PC-3 (cell line): ENCODE measurements around the gene DDX21. TPM values are rescaled to one million over a fixed set of nuclear protein-coding genes. Genes with fewer than 3 reads are reported as not detected.
A peak's percentile ranks its signal among the peaks of the same experiment; 100 is the strongest.

Experiments used
- ATAC-seq: fragments of 200-7000 bp; cut with Tn5 transposase; 2 replicates; pipeline ENCODE4 v1.9.1; 2020; ENCODE audit warnings: mild to moderate bottlenecking, moderate library complexity
- BruUV-seq: library from RNA; stranded (reverse); fragments of 400-500 nt; replicated peaks from 2 replicates; lab custom pipeline; 2021; lab: Mats Ljungman, UMichigan
- CTCF ChIA-PET: fragments of 300-600 bp; sonication (Branson Sonifier 250); formaldehyde crosslinking; loops from one replicate; lab custom pipeline; 2022; ENCODE audit warnings: antibody characterized with exemption; lab: Charles Lee
- POLR2A ChIA-PET: fragments of 300-600 bp; sonication (Branson Sonifier 250); formaldehyde crosslinking; loops from one replicate; lab custom pipeline; 2022; ENCODE audit warnings: antibody characterized with exemption; ENCODE audit not compliant: unreplicated experiment; lab: Charles Lee
- DNase-seq: peaks from one replicate; pipeline ENCODE4 v3.0.0-alpha.2; 2015
- H2AFZ ChIP-seq: fragments of 300-600 bp; sonication (generic); 2 replicates; pipeline ENCODE4 v1.6.0; 2016; ENCODE audit warnings: antibody characterized with exemption, low read length
- H3F3A ChIP-seq: fragments of 300-600 bp; sonication (generic); one replicate; pipeline ENCODE4 v1.6.0; 2017; ENCODE audit warnings: antibody characterized with exemption, low read length, control low read depth, mild to moderate bottlenecking; ENCODE audit not compliant: unreplicated experiment
- H3K27ac ChIP-seq: fragments of 300-600 bp; sonication (generic); 2 replicates; pipeline ENCODE4 v1.5.1; 2016; ENCODE audit warnings: mild to moderate bottlenecking, low read length
- H3K27me3 ChIP-seq: fragments of 300-600 bp; sonication (generic); 2 replicates; pipeline ENCODE4 v1.6.1; 2016; ENCODE audit warnings: low read length, mixed read lengths
- H3K36me3 ChIP-seq: fragments of 300-600 bp; sonication (generic); 2 replicates; pipeline ENCODE4 v1.6.1; 2016; ENCODE audit warnings: low read depth, mixed run types, low read length, mixed read lengths
- H3K4me1 ChIP-seq: fragments of 300-600 bp; sonication (generic); 2 replicates; pipeline ENCODE4 v1.5.1; 2016; ENCODE audit warnings: low read length; ENCODE audit not compliant: insufficient read depth
- H3K4me2 ChIP-seq: fragments of 300-600 bp; sonication (generic); 2 replicates; pipeline ENCODE4 v1.6.0; 2016; ENCODE audit warnings: low read length
- H3K4me3 ChIP-seq: fragments of 300-600 bp; sonication (generic); 2 replicates; pipeline ENCODE4 v1.5.1; 2016; ENCODE audit warnings: mild to moderate bottlenecking, low read length, mixed read lengths
- H3K79me2 ChIP-seq: fragments of 300-600 bp; sonication (generic); 2 replicates; pipeline ENCODE4 v1.6.1; 2017; ENCODE audit warnings: low read length, mixed read lengths
- H3K9ac ChIP-seq: fragments of 300-600 bp; sonication (generic); 2 replicates; pipeline ENCODE4 v1.6.0; 2016; ENCODE audit warnings: mild to moderate bottlenecking, low read length
- H3K9me2 ChIP-seq: fragments of 300-600 bp; sonication (generic); replicated peaks from 2 replicates; pipeline ENCODE4 v1.6.1; 2016; ENCODE audit warnings: mixed run types, low read length, mixed read lengths
- H3K9me3 ChIP-seq: fragments of 300-600 bp; sonication (generic); 2 replicates; pipeline ENCODE4 v1.6.1; 2016; ENCODE audit warnings: low read length, mixed read lengths
- H4K20me1 ChIP-seq: fragments of 300-600 bp; sonication (generic); 2 replicates; pipeline ENCODE4 v1.6.1; 2016; ENCODE audit warnings: low read length, mixed read lengths
- CTCF ChIP-seq: fragments of 300-600 bp; sonication (generic); conservative IDR thresholded peaks from 2 replicates; pipeline ENCODE4 v1.5.1; 2017; ENCODE audit warnings: antibody characterized with exemption, low read depth, mild to moderate bottlenecking, low read length
- EZH2 ChIP-seq: fragments of 300-600 bp; sonication (generic); IDR thresholded peaks from one replicate; pipeline ENCODE4 v1.6.1; 2017; ENCODE audit warnings: antibody characterized with exemption, mild to moderate bottlenecking, low read length; ENCODE audit not compliant: unreplicated experiment
- EZH2phosphoT487 ChIP-seq: fragments of 300-600 bp; sonication (generic); IDR thresholded peaks from 2 replicates; pipeline ENCODE4 v1.6.1; 2018; ENCODE audit warnings: mild to moderate bottlenecking, antibody characterized with exemption, low read length, borderline replicate concordance
- intact Hi-C: fragments of 100-400 bp; cut with micrococcal nuclease; formaldehyde crosslinking; loops from 2 replicates; pipeline ENCODE4 v1.9.0; 2023
- total RNA-seq: library from RNA; depleted of rRNA; stranded (reverse); fragments of >200 nt; gene quantifications from 2 replicates; pipeline ENCODE4 v1.2.3, GENCODE V29; 2014

The DDX21 gene
- total RNA-seq, 1 experiment from 2014 or later = 169 TPM

DNA sequence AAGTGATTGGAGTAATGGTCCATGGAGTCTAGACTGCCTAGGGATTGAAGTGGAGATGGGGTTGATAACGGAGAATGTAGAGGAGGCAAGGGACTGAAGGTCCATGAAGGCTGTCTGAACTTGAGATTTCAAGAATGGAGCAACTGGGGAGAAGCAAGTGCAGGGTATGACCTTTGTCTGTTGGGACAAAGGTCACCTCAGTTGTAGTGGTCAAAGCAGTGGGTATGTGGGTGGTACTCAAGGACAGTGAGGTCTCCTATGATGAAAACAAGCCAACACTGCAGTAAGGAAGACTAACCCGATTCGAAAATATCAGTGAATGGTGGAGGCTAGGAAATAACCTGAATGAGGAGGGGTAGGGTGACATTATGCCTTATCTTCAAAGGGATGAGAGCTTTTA is 5.4 kb upstream of the DDX21 start:
- H3K79me2 ChIP-seq = peaks cover 10% of the 10 kb centered on the region
- no peaks in the 10 kb centered on the region for H3K9me3 ChIP-seq
- peaks cover 22% of the 10 kb centered on the region; the same call in 1 of the 2 replicates for H3K36me3 ChIP-seq
- no peak for DNase-seq
- BruUV-seq = TSS peak; percentile 16
- H3K4me2 ChIP-seq = no peak overlapping the region
- no peak overlapping the region for H3K27ac ChIP-seq
- intact Hi-C loops = no loop called here
- H3K4me1 ChIP-seq = peaks cover 3% of the 10 kb centered on the region; the same call in 1 of the 2 replicates
- H3F3A ChIP-seq = no peaks in the 10 kb centered on the region
- H3K27me3 ChIP-seq = no peaks in the 10 kb centered on the region
- H3K4me3 ChIP-seq = no peak overlapping the region
- ChIA-PET POLR2A (no interaction called here), CTCF (no interaction called here)
- TF ChIP-seq EZH2 (no peak), EZH2phosphoT487 (no peak), CTCF (no peak)
- H3K9me2 ChIP-seq = no peaks in the 10 kb centered on the region
- no peak overlapping the region for H2AFZ ChIP-seq
- H4K20me1 ChIP-seq = no peaks in the 10 kb centered on the region
- H3K9ac ChIP-seq = no peak overlapping the region
- ATAC-seq = no peak

GRCh38 chr10:68954904-68955303 is 1.1 kb upstream of the DDX21 start:
- CTCF ChIA-PET = no interaction called here
- Histone ChIP-seq H3K36me3 (peaks cover 20% of the 10 kb centered on the region), H3K27me3 (no peaks in the 10 kb centered on the region), H3K9me3 (no peaks in the 10 kb centered on the region), H2AFZ (no peak overlapping the region), H3F3A (no peaks in the 10 kb centered on the region), H4K20me1 (peaks cover 29% of the 10 kb centered on the region), H3K4me3 (peak overlapping the region; percentile 77; the same call in 1 of the 2 replicates), H3K4me1 (peaks cover 9% of the 10 kb centered on the region), H3K79me2 (peaks cover 51% of the 10 kb centered on the region), H3K4me2 (peak overlapping the region; percentile 84), H3K9me2 (no peaks in the 10 kb centered on the region), H3K9ac (peak overlapping the region; percentile 99; the same call in 1 of the 2 replicates), H3K27ac (no peak overlapping the region)
- POLR2A ChIA-PET = no interaction called here
- DNase-seq (no peak), ATAC-seq (no peak)
- no TSS peak for BruUV-seq
- no peak for TF ChIP-seq CTCF
- TF ChIP-seq EZH2 = no peak
- no peak for TF ChIP-seq EZH2phosphoT487
- intact Hi-C loops = no loop called here

DNA sequence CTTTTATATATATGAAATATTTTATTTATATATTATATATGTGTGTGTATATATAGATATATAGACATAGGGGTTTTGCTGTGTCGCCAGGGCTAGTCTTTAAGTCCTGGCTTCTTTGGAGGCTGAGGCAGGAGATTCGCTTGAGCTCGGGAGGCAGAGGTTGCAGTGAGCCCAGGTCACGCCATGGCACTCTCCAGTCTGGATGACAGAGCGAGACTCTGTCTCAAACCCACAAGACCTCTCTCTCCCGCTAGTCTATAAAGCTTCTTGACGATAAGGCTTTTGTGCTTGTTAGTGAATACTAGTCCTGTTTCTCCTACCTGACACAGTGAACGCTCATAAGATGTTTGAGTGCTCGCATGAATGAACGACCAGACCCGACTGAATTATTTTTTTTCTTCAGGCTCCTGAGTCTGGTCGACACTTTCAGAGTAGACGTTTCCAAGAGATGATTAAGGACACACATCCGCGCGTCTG is 577 bp upstream of the DDX21 start:
- H4K20me1 ChIP-seq = peaks cover 34% of the 10 kb centered on the region
- peak; percentile 5 for ATAC-seq
- intact Hi-C loops = no loop called here
- TSS peak; percentile 96 for BruUV-seq
- H3K9me2 ChIP-seq = no peaks in the 10 kb centered on the region
- TF ChIP-seq EZH2phosphoT487 (no peak), CTCF (no peak), EZH2 (no peak)
- DNase-seq = no peak
- H3K27ac ChIP-seq = peak overlapping the region; percentile 75
- H3K9me3 ChIP-seq = no peaks in the 10 kb centered on the region
- peak overlapping the region; percentile 99 for H3K9ac ChIP-seq
- peaks cover 9% of the 10 kb centered on the region for H3K4me1 ChIP-seq
- peaks cover 24% of the 10 kb centered on the region for H3K36me3 ChIP-seq
- peak overlapping the region; percentile 83 for H2AFZ ChIP-seq
- CTCF ChIA-PET = no interaction called here
- H3K4me2 ChIP-seq = peak overlapping the region; percentile 84
- H3K4me3 ChIP-seq = peak overlapping the region; percentile 77
- no peaks in the 10 kb centered on the region for H3K27me3 ChIP-seq
- POLR2A ChIA-PET = interaction anchor here (0.6 kb wide), 1 partner anchor 28 kb away, joined by 4 read pairs; no protein-coding TSS in a partner anchor
- H3K79me2 ChIP-seq = peaks cover 56% of the 10 kb centered on the region
- no peaks in the 10 kb centered on the region for H3F3A ChIP-seq
